Kidney epithelial cell (primary cell): ENCODE results near the gene PADI2. TPM values are rescaled to one million over a fixed set of nuclear protein-coding genes. Genes with fewer than 3 reads are reported as not detected.

Experiments
- DNase-seq: peaks from one replicate; pipeline ENCODE4 v3.0.0-alpha.2; 2010; ENCODE audit warnings: low read depth
- H3K27me3 ChIP-seq: 2 replicates; pipeline ENCODE4 v1.6.0; 2011; ENCODE audit warnings: low read length; ENCODE audit not compliant: control insufficient read depth, insufficient read depth
- H3K36me3 ChIP-seq: 2 replicates; pipeline ENCODE4 v1.5.1; 2011; ENCODE audit warnings: low read length; ENCODE audit not compliant: control insufficient read depth, insufficient read depth
- H3K4me3 ChIP-seq: 2 replicates; pipeline ENCODE4 v1.5.1; 2011; ENCODE audit warnings: low read depth, mild to moderate bottlenecking, control low read depth, low read length
- total RNA-seq: library from RNA; depleted of rRNA; stranded (reverse); fragments of >200 nt; gene quantifications from 2 replicates; pipeline ENCODE4 v1.2.3, GENCODE V29; 2015
- TF ChIP-seq, protein P1 (sequence below): IDR thresholded peaks from 2 replicates; pipeline ENCODE4 v1.5.1; 2011; ENCODE audit warnings: mild to moderate bottlenecking, moderate library complexity, low read length, control low read depth, inconsistent platforms; ENCODE audit not compliant: insufficient read depth, poor library complexity, severe bottlenecking

Gene PADI2
- total RNA-seq, 1 donor from 2014 or later, result 8.1 TPM

DNA sequence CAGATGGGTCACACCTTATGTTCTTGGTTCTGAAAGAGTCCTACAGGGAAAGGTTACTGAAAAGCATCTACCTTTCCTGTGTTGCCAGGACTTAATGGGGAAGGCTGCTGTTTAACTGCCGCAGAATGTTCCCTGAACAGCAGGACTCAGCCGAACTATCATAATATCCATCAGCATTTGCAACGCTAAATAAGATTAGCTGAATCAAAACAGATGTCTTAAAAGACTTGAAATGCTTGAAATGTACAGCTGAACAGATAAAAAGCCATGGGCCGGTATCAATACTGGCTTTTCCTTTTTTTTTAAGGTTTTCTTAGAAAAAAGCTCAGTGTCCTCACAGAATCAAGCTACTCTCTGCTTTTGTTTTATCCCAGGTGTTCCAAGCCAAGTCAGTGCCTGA, 87.8 kb downstream of the PADI2 start:
- TF ChIP-seq, protein P1, sequence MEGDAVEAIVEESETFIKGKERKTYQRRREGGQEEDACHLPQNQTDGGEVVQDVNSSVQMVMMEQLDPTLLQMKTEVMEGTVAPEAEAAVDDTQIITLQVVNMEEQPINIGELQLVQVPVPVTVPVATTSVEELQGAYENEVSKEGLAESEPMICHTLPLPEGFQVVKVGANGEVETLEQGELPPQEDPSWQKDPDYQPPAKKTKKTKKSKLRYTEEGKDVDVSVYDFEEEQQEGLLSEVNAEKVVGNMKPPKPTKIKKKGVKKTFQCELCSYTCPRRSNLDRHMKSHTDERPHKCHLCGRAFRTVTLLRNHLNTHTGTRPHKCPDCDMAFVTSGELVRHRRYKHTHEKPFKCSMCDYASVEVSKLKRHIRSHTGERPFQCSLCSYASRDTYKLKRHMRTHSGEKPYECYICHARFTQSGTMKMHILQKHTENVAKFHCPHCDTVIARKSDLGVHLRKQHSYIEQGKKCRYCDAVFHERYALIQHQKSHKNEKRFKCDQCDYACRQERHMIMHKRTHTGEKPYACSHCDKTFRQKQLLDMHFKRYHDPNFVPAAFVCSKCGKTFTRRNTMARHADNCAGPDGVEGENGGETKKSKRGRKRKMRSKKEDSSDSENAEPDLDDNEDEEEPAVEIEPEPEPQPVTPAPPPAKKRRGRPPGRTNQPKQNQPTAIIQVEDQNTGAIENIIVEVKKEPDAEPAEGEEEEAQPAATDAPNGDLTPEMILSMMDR, result no peak
- no peak for DNase-seq
- H3K4me3 ChIP-seq, result no peak overlapping the region
- H3K36me3 ChIP-seq, result no peaks in the 10 kb centered on the region
- H3K27me3 ChIP-seq, result no peaks in the 10 kb centered on the region

DNA sequence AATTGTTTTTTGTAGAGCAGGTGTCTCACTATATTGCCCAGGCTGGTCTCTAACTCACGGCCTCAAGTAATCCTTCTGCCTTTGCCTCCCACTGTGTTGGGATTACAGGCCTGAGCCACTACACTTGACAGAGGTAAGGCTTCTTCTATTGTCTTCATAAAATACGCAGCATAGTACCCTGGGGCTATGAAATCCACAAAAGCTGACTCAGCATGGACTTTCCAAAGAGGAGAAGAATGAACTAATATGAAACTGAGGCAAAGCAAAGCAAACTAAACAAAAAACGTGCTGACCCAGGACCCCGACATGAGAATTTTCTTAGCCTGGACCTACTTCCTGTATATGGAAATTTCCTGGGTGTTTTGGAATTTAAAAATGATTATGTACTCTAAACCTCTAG, 89.0 kb downstream of the PADI2 start:
- no peaks in the 10 kb centered on the region for H3K27me3 ChIP-seq
- peaks cover 1% of the 10 kb centered on the region for H3K36me3 ChIP-seq
- TF ChIP-seq, protein P1, result no peak
- DNase-seq, result no peak
- no peak overlapping the region for H3K4me3 ChIP-seq

DNA sequence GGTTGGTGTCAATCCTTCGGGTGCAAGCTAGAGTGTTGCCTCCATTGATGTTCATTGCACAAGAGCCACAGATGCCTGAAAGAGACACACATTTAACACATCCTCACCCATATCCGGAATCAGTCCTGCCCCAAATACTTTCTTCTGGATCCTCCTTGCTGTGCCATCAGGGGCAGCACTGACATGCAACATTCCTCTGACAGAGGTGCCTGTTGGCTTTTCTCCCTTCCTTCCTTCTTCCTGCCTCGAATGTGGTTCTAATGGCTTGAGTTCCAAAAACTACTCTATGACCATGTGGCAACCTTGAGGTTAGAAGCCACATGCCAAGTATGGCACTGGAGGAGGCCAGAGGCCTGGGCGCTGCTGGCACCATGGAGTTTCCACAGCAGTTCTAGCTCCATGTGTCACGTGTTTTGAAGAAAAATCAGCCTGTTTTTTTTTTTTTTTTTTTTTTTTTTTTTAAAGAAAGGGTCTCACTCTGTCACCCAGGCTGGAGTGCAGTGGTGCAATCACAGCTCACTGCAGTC, 90.5 kb downstream of the PADI2 start:
- peaks cover 1% of the 10 kb centered on the region for H3K36me3 ChIP-seq
- TF ChIP-seq, protein P1, result no peak
- no peak for DNase-seq
- H3K4me3 ChIP-seq, result no peak overlapping the region
- no peaks in the 10 kb centered on the region for H3K27me3 ChIP-seq

DNA sequence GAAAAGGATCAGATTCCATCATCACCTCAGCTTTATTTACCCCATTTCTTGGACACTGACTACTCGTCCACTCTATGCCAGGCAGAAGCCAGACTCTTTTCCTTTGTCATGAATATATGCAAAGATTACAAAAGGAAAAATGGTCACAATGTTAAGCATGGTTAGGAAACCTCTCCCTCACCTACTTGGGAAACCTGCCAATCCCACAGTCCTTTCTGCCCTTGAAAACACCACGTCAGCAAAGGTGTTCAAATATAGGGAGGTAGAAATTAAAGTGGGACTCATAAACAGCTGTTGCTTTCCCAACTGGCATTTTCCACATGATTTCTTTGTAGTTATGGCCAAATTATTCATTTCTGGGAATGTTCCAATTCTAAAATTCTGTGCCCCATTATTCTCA, 91.4 kb downstream of the PADI2 start:
- no peak overlapping the region for H3K4me3 ChIP-seq
- TF ChIP-seq, protein P1, result no peak
- H3K36me3 ChIP-seq, result peaks cover 1% of the 10 kb centered on the region
- DNase-seq, result no peak
- H3K27me3 ChIP-seq, result no peaks in the 10 kb centered on the region

DNA sequence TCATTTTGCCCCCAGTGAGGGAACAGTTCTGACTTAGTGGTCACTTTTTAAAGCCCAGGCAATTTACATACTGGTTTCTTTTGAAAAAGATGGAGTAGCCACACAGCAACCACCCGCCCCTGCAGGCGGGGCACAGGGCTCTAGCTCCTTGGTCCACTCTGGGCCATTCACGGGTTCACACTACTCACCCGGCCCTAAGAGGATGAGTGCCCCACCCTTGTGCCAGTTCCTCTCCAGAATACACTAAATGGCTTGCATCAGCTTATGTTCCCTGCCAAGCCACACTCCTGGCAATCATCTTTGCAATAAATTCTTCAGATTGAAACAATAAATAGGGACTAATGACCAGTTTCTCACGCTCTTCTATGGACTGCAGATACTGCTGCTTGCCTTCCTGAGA, 91.8 kb downstream of the PADI2 start:
- TF ChIP-seq, protein P1, result no peak
- no peak for DNase-seq
- Histone ChIP-seq H3K36me3 (peaks cover 1% of the 10 kb centered on the region), H3K4me3 (no peak overlapping the region), H3K27me3 (no peaks in the 10 kb centered on the region)

DNA sequence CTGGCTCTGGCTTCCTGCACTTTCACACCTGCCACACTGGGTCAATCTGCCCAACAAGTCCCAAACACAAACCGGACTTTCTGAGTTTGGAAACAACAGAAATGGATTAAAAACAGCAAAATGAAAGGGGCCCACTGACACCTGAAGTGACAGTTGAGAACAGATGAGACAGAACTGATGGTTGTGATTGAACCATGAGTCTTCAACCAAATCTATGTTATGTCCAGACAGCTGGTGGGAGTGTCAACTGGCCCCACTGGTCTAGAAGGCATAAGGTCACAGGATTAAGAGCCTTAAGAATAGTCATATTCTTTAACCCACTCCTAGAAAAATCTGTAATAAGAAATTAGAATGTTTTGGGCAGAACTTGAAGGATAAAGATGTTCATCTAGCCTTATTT, 94.5 kb downstream of the PADI2 start:
- Histone ChIP-seq H3K36me3 (peaks cover 7% of the 10 kb centered on the region), H3K4me3 (no peak overlapping the region), H3K27me3 (no peaks in the 10 kb centered on the region)
- TF ChIP-seq, protein P1, result no peak
- DNase-seq, result no peak
